Activated CD8-positive, alpha-beta memory T cell treated with anti-CD3 and anti-CD28 coated beads for 48 hours (primary cell): ENCODE measurements around the gene MCMBP.
"Not testable (repeated sequence)": the region's sequence is repeated elsewhere in the genome, so short reads cannot be mapped to it uniquely, and the experiment has no call there.

ENCODE experiments used
- DNase-seq, 3 experiments: peaks; one replicate each; pipeline ENCODE4 v3.0.0-alpha.2; 2020; ENCODE audit warnings: low read depth in 2 of 3, low spot score in 2 of 3

Gene MCMBP

DNA sequence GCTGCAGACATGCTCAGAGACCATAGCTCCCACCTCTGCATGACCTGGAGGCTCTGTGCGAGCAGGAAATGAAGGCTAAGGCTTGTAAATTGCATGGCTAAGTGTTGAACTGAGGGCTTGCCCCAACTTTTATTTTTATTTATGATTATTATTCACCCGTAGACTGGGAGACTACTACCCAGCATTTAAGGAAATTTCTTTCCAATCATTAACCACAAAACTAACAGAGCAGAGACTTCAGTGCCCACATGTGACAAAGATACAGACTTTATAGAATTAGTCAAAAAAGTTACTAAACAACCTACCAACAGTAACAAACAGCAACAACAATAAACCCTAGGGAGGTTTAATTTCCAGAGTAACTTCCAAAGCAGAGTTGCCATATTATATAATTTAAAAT is 39.7 kb downstream of the MCMBP start:
- no peak for DNase-seq

DNA sequence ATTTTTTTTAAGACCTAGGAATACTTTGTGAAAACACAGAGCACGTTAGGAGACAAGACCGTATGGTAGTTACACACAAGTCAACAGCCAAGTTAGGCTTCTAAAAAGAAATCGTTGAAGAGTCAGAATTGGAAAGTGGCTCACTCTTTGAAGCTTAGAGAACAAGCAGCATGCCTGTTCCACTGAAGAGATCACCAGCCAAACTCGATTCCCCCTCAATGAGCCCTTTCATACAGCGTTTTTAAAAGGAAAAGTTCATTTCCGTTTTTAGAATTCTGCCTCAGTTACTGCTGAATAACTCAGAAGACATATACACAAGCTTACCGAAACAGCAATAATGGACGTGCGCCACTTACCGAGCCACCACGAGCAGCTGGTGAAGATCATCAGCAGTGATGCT is 41.0 kb downstream of the MCMBP start:
- no peak for DNase-seq

DNA sequence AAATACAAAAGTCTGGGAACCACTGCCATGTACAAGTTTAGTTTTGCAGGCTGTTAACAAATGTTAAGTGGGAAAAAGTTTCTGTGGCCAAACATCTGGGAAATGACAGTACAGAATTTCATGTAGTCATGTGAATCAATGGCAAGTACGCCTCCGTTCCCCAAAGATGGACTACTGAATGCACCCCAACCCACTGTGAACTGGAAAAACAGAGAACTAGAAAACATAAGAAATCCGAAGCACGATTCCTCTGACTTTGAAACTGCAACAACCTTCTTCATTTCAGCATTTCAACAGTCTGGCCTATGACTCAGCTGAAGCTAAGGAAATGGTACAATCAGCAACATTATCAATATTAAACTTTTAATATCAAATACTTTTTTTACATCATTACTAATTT is 41.8 kb downstream of the MCMBP start:
- no peak for DNase-seq

DNA sequence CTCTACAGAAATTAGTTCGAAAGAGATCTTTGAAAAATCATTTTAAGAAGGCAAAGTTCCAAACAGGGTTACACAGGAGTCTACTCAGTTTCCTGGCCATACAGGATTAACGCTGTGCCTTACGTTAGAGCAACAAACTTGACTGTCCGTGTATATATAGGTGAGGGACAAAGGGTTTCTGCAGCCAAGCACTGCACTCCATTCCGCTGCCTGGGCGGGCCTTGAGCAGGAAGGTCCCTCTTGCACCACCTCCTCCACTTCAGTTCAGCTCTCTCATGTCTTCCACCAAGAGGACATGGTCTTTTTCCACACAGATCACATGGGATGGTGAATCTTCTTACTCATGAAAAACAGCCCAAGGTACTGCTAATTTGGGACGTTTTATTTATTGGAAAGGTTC is 43.2 kb downstream of the MCMBP start:
- no peak for DNase-seq

DNA sequence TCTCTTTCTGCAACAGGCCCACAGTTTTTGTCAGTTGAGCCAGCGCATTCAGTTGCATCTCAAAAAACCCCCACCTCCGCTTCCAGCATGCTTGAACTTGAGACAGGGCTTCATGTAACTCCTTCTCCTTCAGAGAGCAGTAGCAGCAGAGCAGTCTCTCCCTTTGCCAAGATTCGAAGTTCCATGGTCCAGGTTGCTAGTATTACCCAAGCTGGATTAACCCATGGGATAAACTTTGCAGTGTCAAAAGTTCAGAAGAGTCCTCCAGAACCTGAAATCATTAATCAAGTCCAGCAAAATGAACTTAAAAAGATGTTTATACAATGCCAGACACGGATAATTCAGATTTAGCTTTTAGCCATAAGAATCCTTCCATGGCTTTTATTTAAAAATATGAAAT is 45.2 kb downstream of the MCMBP start:
- DNase-seq, result no peak

DNA sequence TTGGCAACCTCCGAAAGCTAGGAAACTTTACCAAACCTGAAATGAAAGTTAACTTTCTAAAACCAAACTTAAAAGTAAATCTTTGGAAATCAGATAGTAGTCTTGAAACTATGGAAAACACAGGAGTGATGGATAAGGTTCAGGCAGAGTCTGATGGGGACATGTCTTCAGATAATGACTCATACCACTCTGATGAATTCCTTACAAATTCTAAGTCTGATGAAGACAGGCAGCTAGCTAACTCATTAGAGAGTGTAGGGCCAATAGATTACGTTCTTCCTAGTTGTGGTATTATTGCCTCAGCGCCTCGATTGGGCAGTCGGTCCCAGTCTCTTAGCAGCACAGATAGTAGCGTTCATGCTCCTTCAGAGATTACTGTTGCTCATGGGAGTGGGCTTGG is 45.9 kb downstream of the MCMBP start:
- no peak for DNase-seq

DNA sequence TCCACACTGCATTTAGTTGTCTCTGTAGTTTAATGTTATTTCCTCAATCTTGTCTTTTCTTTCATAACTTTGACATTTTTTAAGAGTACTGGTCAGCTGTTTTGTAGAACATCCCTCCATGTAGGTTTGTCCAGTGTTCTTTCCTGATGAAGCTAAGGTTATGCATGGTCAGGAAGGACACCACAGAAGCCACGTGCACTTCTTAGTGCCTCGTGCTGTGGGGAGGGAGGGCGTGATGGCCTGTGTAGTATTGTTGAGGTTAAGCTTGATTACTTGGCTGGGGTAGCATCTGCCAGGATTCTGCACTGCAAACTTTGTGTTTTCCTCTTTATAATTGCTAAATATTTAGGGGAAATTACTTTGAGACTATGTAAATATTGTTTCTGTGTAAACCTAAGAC is 48.3 kb downstream of the MCMBP start:
- DNase-seq, result no peak

DNA sequence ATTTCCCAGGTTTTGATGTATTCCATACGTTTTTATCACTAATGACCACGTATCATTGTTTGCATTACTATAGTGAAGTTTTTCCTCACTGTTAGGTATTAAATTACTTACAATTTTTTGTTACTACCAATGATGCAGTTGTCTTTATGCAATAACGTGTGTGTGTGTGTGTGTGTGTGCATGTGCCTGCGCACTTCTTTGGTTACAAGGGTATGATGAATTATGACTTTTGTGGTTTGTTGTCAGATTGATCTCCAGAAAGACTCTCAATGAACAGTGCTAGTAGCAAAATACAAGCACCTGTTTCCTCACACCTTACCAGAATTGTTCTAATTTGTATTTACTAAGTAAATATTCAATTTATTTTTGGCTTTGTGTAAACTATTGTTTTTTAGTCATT is 51.5 kb downstream of the MCMBP start:
- DNase-seq, result no peak

DNA sequence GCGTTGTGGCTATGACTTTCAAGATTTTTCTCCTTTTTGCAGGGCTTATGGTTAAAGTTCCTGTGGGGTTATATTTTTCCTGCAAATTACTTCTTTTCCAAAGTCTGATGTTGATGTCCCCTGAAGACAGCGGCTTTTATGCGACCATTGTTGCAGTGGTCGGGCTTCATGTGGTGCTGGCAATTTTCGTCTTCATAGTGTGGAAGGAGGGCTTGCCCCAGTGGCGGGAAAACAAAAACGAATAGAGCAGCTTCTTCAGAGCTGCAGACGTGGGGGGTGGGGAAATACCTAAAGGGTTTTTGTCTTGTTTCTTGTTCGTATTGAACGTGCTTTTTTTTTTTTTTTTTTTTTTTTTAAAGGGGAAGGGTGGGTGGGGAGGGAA is 53.8 kb downstream of the MCMBP start:
- no peak for DNase-seq

DNA sequence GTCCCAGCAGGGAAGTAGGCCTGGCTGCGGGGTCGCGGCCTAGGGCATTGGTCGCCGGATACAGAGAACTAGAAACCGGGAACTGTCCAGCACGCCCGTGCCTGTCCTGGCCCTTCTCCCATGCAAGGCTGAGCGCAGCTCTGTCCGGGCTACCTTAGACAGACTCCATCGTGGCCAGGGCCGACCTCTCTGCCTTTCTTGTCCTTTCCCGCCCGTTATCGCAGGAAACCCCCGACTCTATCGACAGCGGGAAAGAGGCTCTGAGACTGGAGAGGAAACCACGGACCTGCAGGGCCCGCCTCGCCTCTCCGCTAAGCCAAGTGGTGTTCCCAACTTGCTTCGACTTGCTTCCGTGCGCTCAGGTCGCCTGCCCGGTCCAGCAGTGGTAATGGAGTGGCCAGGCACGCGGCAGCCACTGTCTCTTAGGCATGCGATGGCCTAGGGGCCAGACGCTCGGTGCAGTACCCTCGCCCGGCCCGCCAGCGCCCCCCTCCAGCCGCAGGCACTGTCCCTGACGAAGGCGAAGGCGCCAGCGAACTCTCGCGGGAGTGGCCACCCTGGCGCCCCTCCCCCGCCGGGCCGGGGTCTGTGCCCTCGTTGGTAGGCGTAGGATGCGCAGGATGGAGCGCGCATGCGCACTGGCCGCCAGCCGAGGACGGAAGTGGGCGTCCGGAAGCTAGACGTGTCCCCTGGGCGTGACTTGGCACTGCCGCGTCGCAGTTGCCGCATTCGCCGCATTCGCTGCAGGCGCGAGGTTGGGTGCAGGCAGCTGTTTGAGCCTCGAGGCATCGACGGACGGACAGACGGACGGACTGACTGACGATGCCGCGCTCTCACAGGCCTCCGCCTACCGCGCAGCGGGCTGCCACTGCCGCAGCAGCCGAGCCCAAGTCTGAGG is 54.4 kb downstream of the MCMBP start:
- no peak for DNase-seq

DNA sequence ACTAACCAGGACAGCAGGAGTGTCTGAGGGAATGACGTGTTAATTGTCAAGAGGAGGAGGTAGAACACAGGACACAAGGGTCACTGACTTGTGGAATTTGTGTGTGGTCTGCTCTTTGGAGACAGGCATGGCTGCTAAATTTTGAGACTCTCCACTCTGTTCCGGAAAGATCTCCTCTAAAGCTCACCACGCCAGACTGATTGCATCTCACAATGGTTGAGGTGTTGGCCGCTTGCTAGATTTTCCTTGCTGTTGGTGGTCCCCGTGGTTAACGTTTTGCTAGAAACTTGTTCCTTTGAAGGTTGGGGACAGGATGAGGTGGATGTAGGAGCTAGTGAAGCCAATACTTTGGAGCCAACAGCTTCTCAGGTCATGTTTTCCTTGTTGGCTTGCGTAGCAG is 57.0 kb downstream of the MCMBP start:
- no peak for DNase-seq

DNA sequence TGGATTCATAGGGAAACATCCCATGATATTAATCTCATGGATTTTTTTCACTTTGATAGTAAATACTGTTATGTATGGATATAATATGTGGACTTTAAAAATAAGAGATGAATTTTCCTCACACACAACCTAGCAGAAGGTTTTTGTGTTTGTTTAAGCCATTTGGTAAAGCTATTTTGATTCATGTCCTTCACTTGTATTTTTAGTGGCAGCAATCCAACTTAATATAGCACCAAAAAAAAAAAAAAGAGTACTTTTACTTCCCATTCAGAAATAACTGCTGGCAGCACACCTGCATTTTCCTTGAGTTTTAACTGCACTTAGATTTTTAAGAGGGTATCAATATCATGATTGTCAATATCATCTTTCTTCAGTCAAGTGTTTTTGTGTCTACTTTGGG is 60.0 kb downstream of the MCMBP start:
- DNase-seq, result no peak

DNA sequence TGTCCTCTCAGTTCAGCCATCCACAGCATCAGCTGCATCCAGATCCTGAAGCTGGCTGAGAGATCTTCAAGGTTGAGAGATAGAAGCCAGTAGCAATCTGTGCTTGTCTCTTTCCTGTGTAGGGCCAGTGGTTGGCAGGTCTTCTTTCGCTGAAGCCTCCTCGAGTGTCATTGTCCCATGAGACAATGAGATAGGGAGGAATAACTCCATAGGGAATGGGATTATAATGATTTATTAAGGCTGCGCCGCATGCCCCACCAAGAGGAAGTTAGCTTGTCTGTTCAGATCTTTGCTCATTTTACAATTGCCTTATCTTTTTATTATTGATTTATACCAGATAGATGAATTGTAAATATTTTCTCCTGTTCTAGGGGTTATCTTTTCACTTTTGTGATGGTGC is 61.5 kb downstream of the MCMBP start:
- DNase-seq, result no peak

DNA sequence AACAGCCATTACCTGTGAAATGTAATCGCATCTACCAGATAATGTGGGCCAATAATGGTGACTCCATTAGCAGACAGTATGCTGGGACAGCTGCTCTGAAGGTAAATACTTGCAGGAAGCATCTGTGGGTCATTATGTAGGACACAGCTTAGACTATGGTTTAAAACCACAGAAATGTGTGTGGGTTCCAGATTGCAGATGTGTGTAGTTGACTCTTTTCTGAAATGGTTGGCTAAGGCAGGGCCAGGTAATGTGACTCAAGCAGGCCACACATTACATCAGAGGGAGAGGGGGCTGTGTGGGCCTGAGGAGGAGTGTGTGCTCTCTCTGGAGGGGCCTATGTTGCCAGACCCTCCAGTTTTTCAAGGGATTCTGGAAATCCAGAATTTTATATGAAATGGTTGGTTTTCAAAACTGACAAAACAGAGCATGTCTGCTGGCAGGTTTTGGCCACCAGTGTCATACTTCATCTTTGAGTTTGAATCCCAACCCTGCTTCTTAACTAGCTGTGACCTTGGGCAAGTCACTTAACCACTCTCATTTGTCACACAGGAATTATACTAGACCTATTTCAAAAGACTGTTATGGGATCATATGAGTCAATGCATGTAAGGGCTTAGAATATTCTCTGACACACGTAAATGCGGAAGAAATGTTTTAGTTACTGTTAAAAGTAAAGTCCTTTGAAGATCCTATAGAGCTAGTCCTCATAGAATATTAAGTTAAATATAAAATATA is 64.5 kb downstream of the MCMBP start:
- DNase-seq, result no peak

DNA sequence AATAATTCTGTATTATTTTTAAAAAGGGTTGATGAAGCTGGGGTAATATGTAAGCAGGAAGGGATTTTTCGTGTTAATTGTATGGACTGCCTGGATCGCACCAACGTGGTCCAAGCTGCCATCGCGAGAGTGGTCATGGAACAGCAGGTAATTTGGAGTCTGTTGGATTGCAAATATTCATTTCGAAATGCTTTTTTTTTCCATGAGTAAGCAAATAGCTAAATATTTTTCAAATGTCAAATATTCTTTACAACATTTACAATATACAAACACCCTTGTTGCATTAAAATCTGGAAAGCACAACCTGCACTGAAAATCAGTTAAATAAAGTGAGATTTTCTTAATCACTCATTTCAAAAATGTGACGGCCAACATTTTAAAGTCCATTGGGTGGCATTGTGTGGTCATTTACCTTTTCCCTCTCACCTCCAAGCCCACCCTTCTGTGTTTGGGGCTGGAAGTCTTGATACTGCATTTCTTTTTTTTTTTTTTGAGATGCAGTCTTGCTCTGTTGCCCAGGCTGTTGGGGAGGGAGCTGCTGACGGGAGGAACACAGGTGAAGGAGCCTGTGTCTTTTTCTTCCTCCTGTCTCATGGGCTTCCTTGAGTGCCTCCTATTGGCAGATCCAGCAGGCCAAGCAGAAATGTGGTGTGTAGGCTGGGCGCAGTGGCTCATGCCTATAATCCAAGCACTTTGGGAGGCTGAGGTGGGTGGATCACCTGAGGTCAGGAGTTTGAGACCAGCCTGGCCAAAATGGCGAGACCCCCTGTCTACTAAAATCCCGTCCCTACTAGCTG is 66.1 kb downstream of the MCMBP start:
- DNase-seq, result no peak

DNA sequence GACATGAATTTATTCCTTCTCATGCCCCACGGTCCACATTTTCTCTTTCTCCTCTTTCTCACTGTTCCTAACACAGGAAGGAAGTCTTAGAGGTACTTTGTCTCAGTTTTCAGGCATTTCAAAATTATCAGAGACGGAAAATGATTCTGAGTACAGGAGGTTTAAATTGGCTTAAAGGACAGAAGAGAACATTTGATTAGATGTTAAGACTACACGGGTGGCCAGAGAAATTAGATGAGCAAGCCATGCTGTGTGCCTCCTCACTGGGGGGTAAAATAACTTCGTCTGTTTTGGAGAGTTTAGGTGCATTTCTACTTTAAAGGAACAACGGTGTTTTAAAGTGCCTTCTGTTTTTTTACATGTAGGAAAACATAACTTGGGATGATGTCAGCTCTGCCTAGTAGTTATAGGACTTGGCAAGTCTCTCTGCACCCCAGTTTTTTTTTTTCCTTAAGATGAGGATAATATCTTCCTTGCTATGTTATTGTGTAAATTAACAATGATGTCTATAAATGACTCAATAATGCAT is 66.9 kb downstream of the MCMBP start:
- DNase-seq, result no peak

DNA sequence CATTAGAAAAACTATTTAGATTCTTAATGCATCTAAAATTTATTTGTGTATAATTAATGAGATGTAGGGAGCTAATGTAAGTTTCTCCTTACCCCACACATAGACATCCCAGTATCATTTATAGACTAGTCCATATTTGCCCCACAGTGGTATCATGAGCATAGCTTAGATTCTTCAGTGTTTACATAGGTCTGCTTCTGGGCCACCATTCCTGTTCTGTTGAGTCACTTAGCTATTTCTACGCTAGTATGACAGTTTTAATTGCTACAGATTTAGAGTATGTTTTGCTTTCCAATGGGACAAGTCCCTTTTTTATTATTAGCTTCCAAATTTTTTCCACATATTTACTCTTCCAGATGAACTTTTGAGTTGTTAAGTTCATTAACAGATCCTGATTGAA is 69.4 kb downstream of the MCMBP start:
- DNase-seq, result no peak

DNA sequence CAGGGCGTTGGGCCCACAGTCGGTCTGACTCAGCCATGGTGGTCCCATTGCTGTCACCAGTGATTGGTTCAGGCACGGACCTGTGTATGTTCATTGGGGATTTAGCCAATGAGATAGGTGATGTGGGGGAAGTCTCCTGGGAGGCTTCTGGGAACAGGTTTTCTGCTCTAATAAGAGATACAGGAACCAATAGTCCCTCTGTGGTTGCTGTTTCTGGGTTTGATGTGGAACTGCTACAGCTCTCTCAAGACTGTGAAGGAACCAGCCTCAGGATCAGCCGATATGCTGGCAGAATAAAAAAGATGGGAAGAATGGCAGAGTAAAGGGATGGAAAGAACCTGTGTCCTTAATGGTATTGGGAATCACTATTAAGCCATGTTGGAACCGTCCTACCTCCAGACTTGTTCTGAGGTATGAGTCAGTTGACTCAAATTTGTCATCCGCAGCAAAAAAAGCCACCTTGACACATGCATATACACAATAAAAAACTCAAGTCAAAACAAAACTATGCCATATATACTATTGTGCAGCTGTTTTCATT is 70.6 kb downstream of the MCMBP start:
- no peak for DNase-seq

DNA sequence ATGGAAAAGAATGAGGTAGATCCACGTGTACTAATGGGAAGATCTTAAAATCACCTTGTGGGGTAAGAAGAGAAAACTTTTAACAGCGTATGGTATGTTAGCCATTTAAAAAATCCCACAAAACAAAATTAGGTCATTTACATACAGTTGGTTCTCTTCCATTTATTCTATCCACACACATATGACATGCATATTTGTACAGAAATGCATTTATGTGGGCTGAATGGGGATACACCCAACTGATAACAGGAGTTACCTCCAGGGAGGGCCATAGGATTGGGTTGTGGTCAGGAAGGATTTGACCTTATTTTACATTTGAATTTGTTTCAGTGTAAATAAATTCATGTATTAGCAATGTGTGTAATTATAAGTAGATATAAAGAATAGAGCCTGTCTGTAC is 71.5 kb downstream of the MCMBP start:
- no peak for DNase-seq

DNA sequence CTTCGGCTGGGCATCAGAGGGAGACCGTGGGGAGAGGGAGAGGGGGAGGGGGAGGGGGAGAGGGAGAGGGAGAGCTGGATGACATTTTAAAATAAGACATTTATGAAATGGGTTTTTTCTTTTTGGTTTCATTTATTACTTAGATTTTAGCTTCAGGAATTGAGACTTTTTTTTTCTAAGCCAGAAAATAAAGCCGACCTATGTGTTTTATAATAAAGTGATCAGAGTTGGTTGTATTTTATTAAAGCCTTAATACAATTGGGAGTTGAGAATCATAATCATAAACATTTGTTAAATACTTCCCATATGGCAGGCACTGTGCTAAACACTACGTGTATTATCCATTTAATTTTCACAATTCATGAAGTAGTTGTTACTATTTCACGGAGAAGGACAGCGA is 76.6 kb downstream of the MCMBP start:
- no peak for DNase-seq

DNA sequence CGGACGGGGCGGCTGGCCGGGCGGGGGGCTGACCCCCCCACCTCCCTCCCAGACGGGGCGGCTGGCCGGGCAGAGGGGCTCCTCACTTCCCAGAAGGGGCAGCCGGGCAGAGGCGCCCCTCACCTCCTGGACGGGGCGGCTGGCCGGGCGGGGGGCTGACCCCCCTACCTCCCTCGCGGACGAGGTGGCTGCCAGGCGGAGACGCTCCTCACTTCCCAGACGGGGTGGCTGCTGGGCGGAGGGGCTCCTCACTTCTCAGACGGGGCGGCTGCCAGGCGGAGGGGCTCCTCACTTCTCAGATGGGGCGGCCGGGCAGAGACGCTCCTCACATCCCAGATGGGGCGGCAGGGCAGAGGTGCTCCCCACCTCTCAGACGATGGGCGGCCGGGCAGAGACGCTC is 77.5 kb downstream of the MCMBP start:
- not testable (repeated sequence) for DNase-seq
